K562 (cell line): ENCODE results near the gene PPP4R1. TPM values are rescaled to one million over a fixed set of nuclear protein-coding genes. Genes with fewer than 3 reads are reported as not detected.

ENCODE experiments used
- ATAC-seq: fragments of 200-7000 bp; cut with Tn5 transposase; 3 replicates; pipeline ENCODE4 v1.9.1; 2020; ENCODE audit warnings: moderate library complexity
- BruUV-seq: library from RNA; stranded (reverse); fragments of 400-500 nt; replicated peaks from 2 replicates; lab custom pipeline; 2021; lab: Mats Ljungman, UMichigan
- CTCF ChIA-PET: fragments of 300-600 bp; formaldehyde crosslinking; extraction: SDS; loops from one replicate; lab custom pipeline; 2021; ENCODE audit warnings: low intra/inter-chr PET ratio; lab: Yijun Ruan, JAX
- POLR2A ChIA-PET: fragments of 300-600, 350-650 bp; sonication (Branson Sonifier 250); formaldehyde crosslinking; extraction: SDS; loops from one replicate; lab custom pipeline; 2021; ENCODE audit warnings: antibody characterized with exemption, inconsistent platforms; lab: Yijun Ruan, JAX
- DNase-seq, 4 experiments: peaks; one replicate each; pipeline versions ENCODE4 v3.0.0 to v3.0.0-alpha.2; 2011 to 2018; ENCODE audit warnings: low spot score in 3 of 4, mixed read lengths in 3 of 4; ENCODE audit errors: extremely low read depth in 1 of 4
- FAIRE-seq: peaks from 2 replicates; lab custom pipeline; 2011; peaks lifted over from hg19 to GRCh38; lab: Jason Lieb, UNC
- H2AFZ ChIP-seq: 2 replicates; pipeline ENCODE4 v1.6.0; 2011; ENCODE audit warnings: low read depth, low read length, control low read depth, inconsistent platforms
- H3K27ac ChIP-seq: fragments of 200-600 bp; 3 replicates; pipeline ENCODE4 v1.8.0; 2011; ENCODE audit warnings: low read depth, mild to moderate bottlenecking, control low read depth, inconsistent platforms, low read length, moderate library complexity, mixed read lengths; ENCODE audit errors: extremely low read depth
- H3K27me3 ChIP-seq, 2 experiments: fragments of 300-600 bp in 1 of 2; 2 replicates in 1 of 2; 3 replicates in 1 of 2; pipeline versions ENCODE4 v1.6.0 to v1.8.0; 2011; ENCODE audit warnings: inconsistent platforms in 2 of 2, low read length in 2 of 2, mild to moderate bottlenecking in 1 of 2, mixed read lengths in 1 of 2, moderate library complexity in 1 of 2; ENCODE audit not compliant: control insufficient read depth in 2 of 2, insufficient read depth in 2 of 2
- H3K36me3 ChIP-seq: fragments of 300-600 bp; 3 replicates; pipeline ENCODE4 v1.8.0; 2011; ENCODE audit warnings: mild to moderate bottlenecking, low read length, inconsistent platforms; ENCODE audit not compliant: control insufficient read depth, insufficient read depth
- H3K4me1 ChIP-seq, 2 experiments: fragments of 200-600 bp in 1 of 2; replicated peaks in 1 of 2; 2 replicates in 1 of 2; 3 replicates in 1 of 2; pipeline versions ENCODE4 v1.5.1 to v1.8.0; 2011; ENCODE audit warnings: inconsistent platforms in 2 of 2, low read length in 2 of 2, mild to moderate bottlenecking in 1 of 2, mixed read lengths in 1 of 2, moderate library complexity in 1 of 2; ENCODE audit not compliant: control insufficient read depth in 2 of 2, insufficient read depth in 2 of 2
- H3K4me2 ChIP-seq: 2 replicates; pipeline ENCODE4 v1.6.1; 2011; ENCODE audit warnings: low read length, control low read depth, inconsistent platforms, mixed read lengths; ENCODE audit not compliant: insufficient read depth
- H3K4me3 ChIP-seq: fragments of 200-600 bp; sonication (generic), shearing (Covaris generic); 2 replicates; pipeline ENCODE4 v1.5.1; 2016; ENCODE audit warnings: control low read depth, inconsistent platforms
- H3K79me2 ChIP-seq: fragments of 200-600 bp; 3 replicates; pipeline ENCODE4 v1.8.0; 2011; ENCODE audit warnings: low read length, inconsistent platforms; ENCODE audit not compliant: control insufficient read depth, insufficient read depth
- H3K9ac ChIP-seq, 2 experiments: 2 replicates each; pipeline versions ENCODE4 v1.6.0 to v1.6.1; 2011; ENCODE audit warnings: low read depth in 2 of 2, low read length in 2 of 2, control low read depth in 1 of 2, inconsistent platforms in 1 of 2, mild to moderate bottlenecking in 1 of 2, mixed read lengths in 1 of 2; ENCODE audit not compliant: insufficient read depth in 1 of 2
- H3K9me1 ChIP-seq: one replicate; pipeline ENCODE4 v1.6.0; 2011; ENCODE audit warnings: inconsistent platforms, mild to moderate bottlenecking, low read length, moderate library complexity; ENCODE audit not compliant: control insufficient read depth, insufficient read depth
- H3K9me3 ChIP-seq: replicated peaks from 2 replicates; pipeline ENCODE4 v1.5.1; 2011; ENCODE audit warnings: low read depth, low read length, inconsistent platforms; ENCODE audit not compliant: control insufficient read depth, insufficient read depth
- H4K20me1 ChIP-seq: replicated peaks from 2 replicates; pipeline ENCODE4 v1.6.1; 2011; ENCODE audit warnings: low read length, inconsistent platforms, mixed read lengths; ENCODE audit not compliant: control insufficient read depth, insufficient read depth
- C11orf30 ChIP-seq: fragments of 450-650 bp; IDR thresholded peaks from 2 replicates; pipeline ENCODE4 v1.6.1; 2016; ENCODE audit warnings: low read depth, mild to moderate bottlenecking
- EZH2 ChIP-seq: IDR thresholded peaks from 2 replicates; pipeline ENCODE4 v1.6.1; 2012; ENCODE audit warnings: low read depth, mild to moderate bottlenecking, inconsistent platforms, low read length, borderline replicate concordance
- ILF3 ChIP-seq: fragments of 450-650 bp; IDR thresholded peaks from 2 replicates; pipeline ENCODE4 v1.6.1; 2018; ENCODE audit warnings: antibody characterized with exemption, mild to moderate bottlenecking, moderate library complexity, borderline replicate concordance
- KAT7 ChIP-seq: sonication (generic); formaldehyde crosslinking; IDR thresholded peaks from 2 replicates; pipeline ENCODE4 v1.8.0; 2022; ENCODE audit warnings: missing genetic modification reagents, mild to moderate bottlenecking, borderline replicate concordance
- KDM1A ChIP-seq, 2 experiments: fragments of 450-650 bp; IDR thresholded peaks; 2 replicates each; pipeline ENCODE4 v1.6.1; 2016; ENCODE audit warnings: mild to moderate bottlenecking in 2 of 2
- MAFF ChIP-seq: IDR thresholded peaks from 2 replicates; pipeline ENCODE4 v1.6.1; 2012; ENCODE audit warnings: low read length, improper control_type of control experiment
- MAFG ChIP-seq: fragments of 450-650 bp; conservative IDR thresholded peaks from 2 replicates; pipeline ENCODE4 v1.6.1; 2016; ENCODE audit warnings: missing genetic modification characterization, missing compliant biosample characterization
- MAFK ChIP-seq: IDR thresholded peaks from 2 replicates; pipeline ENCODE4 v1.6.1; 2011; ENCODE audit warnings: low read length, improper control_type of control experiment
- MYC ChIP-seq, 2 experiments: fragments of 250-450 bp in 1 of 2; sonication (Bioruptor Pico) in 1 of 2; IDR thresholded peaks; 2 replicates each; pipeline versions ENCODE4 v1.5.1 to v1.6.1; 2012 to 2021; ENCODE audit warnings: low read depth in 2 of 2, borderline replicate concordance in 1 of 2, improper control_type of control experiment in 1 of 2, low read length in 1 of 2, mild to moderate bottlenecking in 1 of 2, moderate library complexity in 1 of 2
- POLR2H ChIP-seq: IDR thresholded peaks from 2 replicates; pipeline ENCODE4 v1.6.1; 2016; ENCODE audit warnings: missing genetic modification characterization, low read depth, mild to moderate bottlenecking, control low read depth, missing compliant biosample characterization, moderate library complexity
- ZFPM2 ChIP-seq: fragments of 250-450 bp; sonication (Bioruptor Pico); IDR thresholded peaks from 2 replicates; pipeline ENCODE4 v1.5.1; 2022; ENCODE audit warnings: mild to moderate bottlenecking
- ZNF263 ChIP-seq: sonication (generic); formaldehyde crosslinking; IDR thresholded peaks from 2 replicates; pipeline ENCODE4 v1.8.0; 2022; ENCODE audit warnings: mild to moderate bottlenecking, missing genetic modification reagents, borderline replicate concordance
- ZNF316 ChIP-seq: fragments of 450-650 bp; IDR thresholded peaks from 2 replicates; pipeline ENCODE4 v1.6.1; 2016
- WGBS: fragments of 100-300 bp; shearing (Covaris generic); methylation state at CpG from one replicate; pipeline ENCODE4 v1.1.6; 2016; ENCODE audit warnings: low coverage, mixed read lengths; ENCODE audit not compliant: insufficient coverage; ENCODE audit errors: missing lambda C conversion rate; 5-methylcytosine and 5-hydroxymethylcytosine counted together
- in situ Hi-C: fragments of 300-500 bp; cut with MboI; formaldehyde crosslinking; loops from 4 replicates; pipeline ENCODE4 v1.15.0; 2018; ENCODE audit warnings: inconsistent platforms, mixed read lengths
- intact Hi-C: fragments of 100-400 bp; cut with micrococcal nuclease; formaldehyde crosslinking; loops from 2 replicates; pipeline ENCODE4 v1.14.2; 2022
- polyA plus RNA-seq, 8 experiments: library from polyadenylated mRNA; depleted of rRNA in 4 of 8; stranded (reverse) in 5 of 8; unstranded in 3 of 8; fragments of >200 nt; fragmentation: Nextera tagmentation in 2 of 8; fragmentation: Illumina TruSeq in 1 of 8; extraction: Ambion mirVana in 2 of 8; extraction: Trizol in 1 of 8; gene quantifications; 2 replicates each; pipeline versions ENCODE4 v1.2.1 to v1.2.3, GENCODE V29; 2011 to 2014; ENCODE audit warnings: inconsistent platforms in 1 of 8, missing spikeins in 1 of 8
- total RNA-seq, 7 experiments: library from RNA; depleted of rRNA in 6 of 7; stranded (reverse); fragments of >200 nt in 6 of 7; fragmentation: Illumina TruSeq in 2 of 7; extraction: Trizol in 2 of 7; gene quantifications; 2 replicates each; pipeline versions ENCODE4 v1.2.1 to v1.2.3, GENCODE V29; 2011 to 2021; ENCODE audit warnings: low replicate concordance in 1 of 7
- TF ChIP-seq, protein P1 (sequence below): fragments of 450-650 bp; formaldehyde crosslinking; IDR thresholded peaks from 2 replicates; pipeline ENCODE4 v1.4.0; 2020; ENCODE audit warnings: mild to moderate bottlenecking, moderate library complexity
- TF ChIP-seq, protein P2 (sequence below): fragments of 250-450 bp; sonication (Bioruptor Pico); IDR thresholded peaks from 2 replicates; pipeline ENCODE4 v1.5.1; 2021; ENCODE audit warnings: mild to moderate bottlenecking

The PPP4R1 gene
- total and polyA plus RNA-seq, 9 of the 15 experiments (the other 6 are each of a cell fraction or from before 2014, with no cell fraction given), result 23.5 to 136 (median 84.5) TPM

DNA sequence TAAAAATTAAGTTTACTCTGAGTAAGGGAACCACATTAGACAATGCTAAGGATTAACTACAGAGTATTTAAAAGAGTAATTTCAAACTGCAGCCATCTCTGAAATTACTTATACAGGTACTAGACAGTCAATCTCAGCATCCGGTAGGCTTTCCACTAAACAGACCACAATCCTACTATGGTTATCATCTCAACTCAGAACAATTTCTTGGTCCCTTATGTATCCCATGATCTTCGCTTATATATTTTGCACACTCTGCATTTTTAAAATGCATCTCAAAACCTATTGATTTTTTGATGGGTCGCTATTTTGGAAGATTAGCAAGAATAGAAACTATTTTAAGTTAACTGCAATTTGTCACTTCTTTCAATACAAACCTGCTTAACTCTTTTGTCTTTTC, 1.4 kb downstream of the PPP4R1 start:
- FAIRE-seq, result no peak
- H3K27me3 ChIP-seq, result no peaks in the 10 kb centered on the region
- TF ChIP-seq, protein P1, sequence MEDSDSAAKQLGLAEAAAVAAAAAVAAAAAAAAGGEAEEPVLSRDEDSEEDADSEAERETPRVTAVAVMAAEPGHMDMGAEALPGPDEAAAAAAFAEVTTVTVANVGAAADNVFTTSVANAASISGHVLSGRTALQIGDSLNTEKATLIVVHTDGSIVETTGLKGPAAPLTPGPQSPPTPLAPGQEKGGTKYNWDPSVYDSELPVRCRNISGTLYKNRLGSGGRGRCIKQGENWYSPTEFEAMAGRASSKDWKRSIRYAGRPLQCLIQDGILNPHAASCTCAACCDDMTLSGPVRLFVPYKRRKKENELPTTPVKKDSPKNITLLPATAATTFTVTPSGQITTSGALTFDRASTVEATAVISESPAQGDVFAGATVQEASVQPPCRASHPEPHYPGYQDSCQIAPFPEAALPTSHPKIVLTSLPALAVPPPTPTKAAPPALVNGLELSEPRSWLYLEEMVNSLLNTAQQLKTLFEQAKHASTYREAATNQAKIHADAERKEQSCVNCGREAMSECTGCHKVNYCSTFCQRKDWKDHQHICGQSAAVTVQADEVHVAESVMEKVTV, result 0 out of 2 replicates have a peak, but pooled peaks have one; percentile 5
- TF ChIP-seq MYC (IDR thresholded peaks at IDR 0.05; ENCODE audit: low read depth, low read length) (no peak), MYC (CRISPR knock-in tag; IDR thresholded peaks at IDR 0.05; ENCODE audit: borderline replicate concordance, low read depth) (no peak), ZNF316 (peak; percentile 97), ILF3 (0 out of 2 replicates have a peak, but pooled peaks have one; percentile 26), KDM1A (IDR thresholded peaks at IDR 0.05) (0 out of 4 replicates have a peak, but pooled peaks of 1 of the 2 experiments have one; percentile 22), KAT7 (0 out of 2 replicates have a peak, but pooled peaks have one; percentile 15), ZNF263 (CRISPR knock-in tag) (no peak), C11orf30 (peak; percentile 93), POLR2H (tag) (peak; percentile 29; the same call in 1 of the 2 replicates), MAFG (tag) (peak; percentile 87), ZFPM2 (0 out of 2 replicates have a peak, but pooled peaks have one; percentile 17), EZH2 (no peak), MAFF (peak; percentile 86), MAFK (peak; percentile 88)
- TF ChIP-seq, protein P2, sequence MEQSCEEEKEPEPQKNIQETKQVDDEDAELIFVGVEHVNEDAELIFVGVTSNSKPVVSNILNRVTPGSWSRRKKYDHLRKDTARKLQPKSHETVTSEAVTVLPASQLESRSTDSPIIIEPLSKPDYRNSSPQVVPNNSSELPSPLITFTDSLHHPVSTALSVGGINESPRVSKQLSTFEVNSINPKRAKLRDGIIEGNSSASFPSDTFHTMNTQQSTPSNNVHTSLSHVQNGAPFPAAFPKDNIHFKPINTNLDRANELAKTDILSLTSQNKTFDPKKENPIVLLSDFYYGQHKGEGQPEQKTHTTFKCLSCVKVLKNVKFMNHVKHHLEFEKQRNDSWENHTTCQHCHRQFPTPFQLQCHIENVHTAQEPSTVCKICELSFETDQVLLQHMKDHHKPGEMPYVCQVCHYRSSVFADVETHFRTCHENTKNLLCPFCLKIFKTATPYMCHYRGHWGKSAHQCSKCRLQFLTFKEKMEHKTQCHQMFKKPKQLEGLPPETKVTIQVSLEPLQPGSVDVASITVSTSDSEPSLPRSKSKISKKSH, result no peak
- TF ChIP-seq, all 486 proteins: peak for 11
- H4K20me1 ChIP-seq, result no peaks in the 10 kb centered on the region
- TSS peak; percentile 46 for BruUV-seq
- no peaks in the 10 kb centered on the region for H3K9me1 ChIP-seq
- peaks cover 23% of the 10 kb centered on the region for H3K36me3 ChIP-seq
- ChIA-PET CTCF (no interaction called here), POLR2A (interaction anchor here (0.6 to 0.9 kb wide), 2 partner anchors 15 to 194 kb away, joined by 3 to 5 read pairs; no protein-coding TSS in a partner anchor)
- H3K27ac ChIP-seq, result peak overlapping the region; percentile 85; the same call in 1 of the 3 replicates
- DNase-seq (peak in 1 of 4 experiments; percentile 25), ATAC-seq (no peak)
- no peaks in the 10 kb centered on the region for H3K9me3 ChIP-seq
- H3K4me1 ChIP-seq, result peaks cover 12 to 51% of the 10 kb centered on the region in 2 experiments
- H3K4me3 ChIP-seq, result peak overlapping the region; percentile 84
- peak overlapping the region in 1 of 2 experiments; percentile 87; a peak in 2 of 4 replicates for H3K9ac ChIP-seq
- no peak overlapping the region for H2AFZ ChIP-seq
- H3K79me2 ChIP-seq, result peaks cover 70% of the 10 kb centered on the region
- whole genome bisulfite sequencing, result 3% methylated on average over 3 of the region's 3 CpGs
- intact Hi-C loops (loop anchor here (5.0 kb wide), 1 partner anchor 49 kb away; no protein-coding TSS in a partner anchor), in situ Hi-C loops (no loop called here)
- H3K4me2 ChIP-seq, result peak overlapping the region; percentile 79
